SIG-M5 (cell line): ENCODE results near the gene RAB36.

Source experiments
- DNase-seq: peaks from one replicate; lab custom pipeline; 2025; lab: John Stamatoyannopoulos, UW

RAB36 gene

GRCh38 chr22:23182309-23183060, 37.2 kb downstream of the RAB36 start:
- DNase-seq, result no peak

- DNase-seq, result no peak
Observed at GRCh38 chr22:23183061-23183698, 37.9 kb downstream of the RAB36 start.

- DNase-seq, result no peak
Observed at GRCh38 chr22:23184100-23184763, 39.0 kb downstream of the RAB36 start.

GRCh38 chr22:23184764-23185113, 39.5 kb downstream of the RAB36 start:
- DNase-seq, result no peak

GRCh38 chr22:23187211-23187610, 41.9 kb downstream of the RAB36 start:
- DNase-seq, result no peak

GRCh38 chr22:23187871-23188700, 42.8 kb downstream of the RAB36 start:
- DNase-seq, result no peak

GRCh38 chr22:23190526-23190925, 45.2 kb downstream of the RAB36 start:
- no peak for DNase-seq

- DNase-seq, result no peak
Observed at GRCh38 chr22:23192133-23192532, 46.9 kb downstream of the RAB36 start.

GRCh38 chr22:23192558-23192957, 47.3 kb downstream of the RAB36 start:
- no peak for DNase-seq

- no peak for DNase-seq
Observed at GRCh38 chr22:23193196-23193827, 48.0 kb downstream of the RAB36 start.

GRCh38 chr22:23193882-23194281, 48.6 kb downstream of the RAB36 start:
- no peak for DNase-seq

GRCh38 chr22:23196165-23196564, 50.9 kb downstream of the RAB36 start:
- no peak for DNase-seq

- DNase-seq, result no peak
Observed at GRCh38 chr22:23197836-23198235, 52.6 kb downstream of the RAB36 start.

- DNase-seq, result no peak
Observed at GRCh38 chr22:23199159-23199558, 53.9 kb downstream of the RAB36 start.

GRCh38 chr22:23200898-23201297, 55.6 kb downstream of the RAB36 start:
- DNase-seq, result no peak

GRCh38 chr22:23202812-23203451, 57.7 kb downstream of the RAB36 start:
- no peak for DNase-seq

- DNase-seq, result no peak
Observed at GRCh38 chr22:23203452-23204124, 58.3 kb downstream of the RAB36 start.

- DNase-seq, result no peak
Observed at GRCh38 chr22:23204125-23204488, 58.8 kb downstream of the RAB36 start.

- no peak for DNase-seq
Observed at GRCh38 chr22:23204541-23205157, 59.4 kb downstream of the RAB36 start.

GRCh38 chr22:23205339-23206049, 60.2 kb downstream of the RAB36 start:
- no peak for DNase-seq
